ENCODE results near the gene FAM241A. TPM values are rescaled to one million over a fixed set of nuclear protein-coding genes. Genes with fewer than 3 reads are reported as not detected.

FAM241A gene
- total RNA-seq, 1 donor: 1.3 TPM

GRCh38 chr4:112230879-112231778 lies 85.9 kb downstream of the FAM241A start:
- no peak for TF ChIP-seq CTCF (IDR thresholded peaks at IDR 0.05; ENCODE audit: insufficient read depth, low read depth, low read length)
- DNase-seq (ENCODE audit: low read depth): peak; percentile 97
- peak overlapping the region; percentile 97 for H3K4me3 ChIP-seq (ENCODE audit: low read depth, low read length)

- TF ChIP-seq CTCF (IDR thresholded peaks at IDR 0.05; ENCODE audit: insufficient read depth, low read depth, low read length): peak; percentile 42
- DNase-seq (ENCODE audit: low read depth): peak; percentile 69
- H3K4me3 ChIP-seq (ENCODE audit: low read depth, low read length): peak within 1 kb of the TSS; percentile 97
Measured at GRCh38 chr4:112231779-112232713, 86.8 kb downstream of the FAM241A start, which contains the start of gene AP1AR. Gene AP1AR, plus strand, starts transcription at chr4:112231787. Its CDS starts 305 bp downstream, at chr4:112232092.

- no peak overlapping the region for H3K4me3 ChIP-seq (ENCODE audit: low read depth, low read length)
- peak; percentile 86 for TF ChIP-seq CTCF (IDR thresholded peaks at IDR 0.05; ENCODE audit: insufficient read depth, low read depth, low read length)
- peak; percentile 87 for DNase-seq (ENCODE audit: low read depth)
Measured at GRCh38 chr4:112234952-112235609, 89.8 kb downstream of the FAM241A start.

- no peak overlapping the region for H3K4me3 ChIP-seq (ENCODE audit: low read depth, low read length)
- no peak for DNase-seq (ENCODE audit: low read depth)
- no peak for TF ChIP-seq CTCF (IDR thresholded peaks at IDR 0.05; ENCODE audit: insufficient read depth, low read depth, low read length)
Measured at GRCh38 chr4:112236040-112236439, 90.8 kb downstream of the FAM241A start.

GRCh38 chr4:112238833-112239232 lies 93.6 kb downstream of the FAM241A start:
- no peak for TF ChIP-seq CTCF (IDR thresholded peaks at IDR 0.05; ENCODE audit: insufficient read depth, low read depth, low read length)
- H3K4me3 ChIP-seq (ENCODE audit: low read depth, low read length): no peak overlapping the region
- DNase-seq (ENCODE audit: low read depth): no peak

Other genes with a start within 250 kb of the FAM241A start
- gene AP1AR, start 86.3 kb downstream of the FAM241A start, total RNA-seq: 18.4 and 24.2 TPM in 2 replicates
- gene TIFA, start 140.4 kb downstream of the FAM241A start, total RNA-seq: 4.2 and 8.2 TPM in 2 replicates
- 18.7 and 25.5 TPM in 2 replicates for gene ALPK1, start 151.9 kb downstream of the FAM241A start, total RNA-seq